Epidermal melanocyte (primary cell): ENCODE results near the gene ALG12.
"Not testable (repeated sequence)": the region's sequence is repeated elsewhere in the genome, so short reads cannot be mapped to it uniquely, and the experiment has no call there.

Source experiments
- DNase-seq: peaks from one replicate; pipeline ENCODE4 v3.0.0; 2011; ENCODE audit warnings: low spot score; ENCODE audit not compliant: insufficient read length

ALG12 gene

GRCh38 chr22:49946612-49947295 lies 28.5 kb upstream of the ALG12 start:
- no peak for DNase-seq

GRCh38 chr22:49945042-49945794 lies 27.0 kb upstream of the ALG12 start:
- DNase-seq, result not testable (repeated sequence)

GRCh38 chr22:49944399-49944891 lies 26.2 kb upstream of the ALG12 start:
- DNase-seq, result no peak

- DNase-seq, result no peak
These were observed 25.6 kb upstream of the ALG12 start for GRCh38 chr22:49943771-49944398.

GRCh38 chr22:49943405-49943765 lies 25.1 kb upstream of the ALG12 start:
- DNase-seq, result no peak

GRCh38 chr22:49942565-49943404 lies 24.5 kb upstream of the ALG12 start:
- DNase-seq, result no peak

- no peak for DNase-seq
These were observed 23.5 kb upstream of the ALG12 start for GRCh38 chr22:49941507-49942316.

GRCh38 chr22:49938565-49939136 lies 20.4 kb upstream of the ALG12 start:
- DNase-seq, result no peak

GRCh38 chr22:49937758-49938564 lies 19.7 kb upstream of the ALG12 start:
- DNase-seq, result peak; percentile 80

- no peak for DNase-seq
These were observed 18.9 kb upstream of the ALG12 start for GRCh38 chr22:49936973-49937757.

- DNase-seq, result no peak
These were observed 18.1 kb upstream of the ALG12 start for GRCh38 chr22:49936018-49936972.

GRCh38 chr22:49935561-49935960 lies 17.3 kb upstream of the ALG12 start:
- DNase-seq, result no peak

GRCh38 chr22:49934891-49935557 lies 16.8 kb upstream of the ALG12 start:
- DNase-seq, result no peak

- DNase-seq, result no peak
These were observed 16.1 kb upstream of the ALG12 start for GRCh38 chr22:49934160-49934890.

- no peak for DNase-seq
These were observed 15.3 kb upstream of the ALG12 start for GRCh38 chr22:49933236-49934159.
